LNCAP (cell line): Measurements from ENCODE around the gene TAS2R10.

Experiments
- TF ChIP-seq, protein P1 (sequence below): fragments of 450-650 bp; IDR thresholded peaks from 2 replicates; pipeline ENCODE4 v1.5.1; 2017; ENCODE audit warnings: mild to moderate bottlenecking

The TAS2R10 gene

DNA sequence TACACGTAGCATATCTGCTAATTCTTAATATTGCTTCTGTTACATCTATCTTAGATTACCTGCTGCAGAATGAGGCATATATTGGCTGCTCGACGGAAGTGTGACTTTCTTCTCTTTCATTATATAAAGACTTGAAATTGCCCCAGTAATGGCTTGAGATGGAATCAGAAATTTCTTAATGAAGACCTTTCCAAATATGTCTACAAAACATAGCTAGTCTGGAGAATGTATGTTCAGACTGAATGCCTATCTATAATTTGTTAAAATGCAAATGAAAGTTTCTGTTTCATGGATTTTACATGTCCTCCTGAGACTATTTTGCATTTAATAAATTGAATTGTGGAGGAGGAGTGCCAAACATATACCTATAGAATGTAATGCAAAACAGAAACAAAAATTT, at the start of gene TAS2R10:
Gene TAS2R10 (minus strand): TSS at position 101 of the 400 bp plus-strand sequence. CDS start 89 bp downstream, at position 12.
- TF ChIP-seq, protein P1, sequence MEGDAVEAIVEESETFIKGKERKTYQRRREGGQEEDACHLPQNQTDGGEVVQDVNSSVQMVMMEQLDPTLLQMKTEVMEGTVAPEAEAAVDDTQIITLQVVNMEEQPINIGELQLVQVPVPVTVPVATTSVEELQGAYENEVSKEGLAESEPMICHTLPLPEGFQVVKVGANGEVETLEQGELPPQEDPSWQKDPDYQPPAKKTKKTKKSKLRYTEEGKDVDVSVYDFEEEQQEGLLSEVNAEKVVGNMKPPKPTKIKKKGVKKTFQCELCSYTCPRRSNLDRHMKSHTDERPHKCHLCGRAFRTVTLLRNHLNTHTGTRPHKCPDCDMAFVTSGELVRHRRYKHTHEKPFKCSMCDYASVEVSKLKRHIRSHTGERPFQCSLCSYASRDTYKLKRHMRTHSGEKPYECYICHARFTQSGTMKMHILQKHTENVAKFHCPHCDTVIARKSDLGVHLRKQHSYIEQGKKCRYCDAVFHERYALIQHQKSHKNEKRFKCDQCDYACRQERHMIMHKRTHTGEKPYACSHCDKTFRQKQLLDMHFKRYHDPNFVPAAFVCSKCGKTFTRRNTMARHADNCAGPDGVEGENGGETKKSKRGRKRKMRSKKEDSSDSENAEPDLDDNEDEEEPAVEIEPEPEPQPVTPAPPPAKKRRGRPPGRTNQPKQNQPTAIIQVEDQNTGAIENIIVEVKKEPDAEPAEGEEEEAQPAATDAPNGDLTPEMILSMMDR: no peak

DNA sequence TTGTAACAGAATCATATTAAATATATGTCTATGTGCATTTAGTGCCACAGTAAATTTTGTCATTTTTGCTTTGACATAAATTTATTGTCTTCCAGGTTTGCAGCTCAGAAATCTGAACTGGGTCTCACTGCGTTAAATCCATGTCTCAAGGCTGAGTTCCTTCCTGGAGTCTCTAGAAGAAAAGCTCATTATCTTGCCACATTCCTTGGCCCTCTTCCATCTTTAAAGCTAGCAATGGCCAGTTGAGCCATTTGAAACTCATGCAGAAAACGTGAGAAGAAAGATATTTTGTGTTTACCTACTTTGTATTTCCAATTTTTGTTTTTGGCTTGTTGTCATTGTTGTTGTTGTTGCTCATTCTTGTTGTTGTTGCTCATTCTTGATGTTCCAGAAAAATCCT, 47.2 kb upstream of the TAS2R10 start:
- TF ChIP-seq, protein P1: no peak

DNA sequence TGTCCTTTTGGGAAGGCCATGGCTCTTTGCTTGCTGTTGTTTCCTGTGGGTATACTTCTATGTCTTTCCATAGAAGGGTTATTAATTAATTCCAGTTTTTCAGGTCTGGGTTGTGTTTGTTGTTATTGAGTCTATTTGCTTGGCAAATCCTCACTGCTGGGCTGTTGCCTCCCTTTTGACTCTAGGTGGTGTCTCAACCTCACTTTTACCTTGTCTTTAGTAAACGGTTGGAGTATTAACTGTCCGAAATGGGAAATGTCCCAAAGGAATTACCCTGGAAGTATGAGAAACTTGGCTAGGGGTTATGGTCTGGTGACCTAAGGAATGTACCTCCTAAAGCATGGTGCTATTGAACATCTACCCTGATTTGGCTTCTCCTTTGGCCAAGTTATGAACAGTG, 41.2 kb upstream of the TAS2R10 start:
- TF ChIP-seq, protein P1: peak; percentile 81

DNA sequence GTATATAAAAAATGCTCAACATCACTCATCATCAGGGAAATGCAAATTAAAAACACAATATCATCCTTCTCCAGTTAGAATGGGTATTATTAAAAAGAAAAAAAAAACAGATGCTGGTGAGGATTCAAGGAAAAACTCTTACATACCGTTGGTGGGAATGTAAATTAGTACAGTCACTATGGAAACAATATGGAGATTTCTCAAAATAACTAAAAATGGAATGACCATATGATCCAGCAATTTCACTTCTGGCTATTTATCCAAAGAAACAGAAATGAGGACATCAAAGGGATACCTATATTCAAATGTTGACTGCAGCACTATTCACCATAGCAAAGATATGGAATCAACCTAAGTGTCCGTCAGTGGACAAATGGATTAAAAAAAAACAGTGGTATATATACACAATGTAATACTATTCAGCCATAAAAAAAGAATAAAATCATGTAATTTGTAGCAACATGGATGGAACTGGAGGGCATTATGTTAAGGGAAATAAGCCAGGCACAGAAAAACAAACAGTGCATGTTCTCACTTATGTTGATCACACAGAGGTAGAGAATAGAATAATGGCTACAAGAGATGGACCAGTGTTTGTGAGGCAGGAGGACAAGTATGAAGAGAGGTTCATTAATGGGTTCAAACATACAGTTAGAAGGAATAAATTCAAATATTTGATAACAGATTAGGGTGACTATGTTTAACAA, 37.5 kb upstream of the TAS2R10 start:
- TF ChIP-seq, protein P1: no peak

DNA sequence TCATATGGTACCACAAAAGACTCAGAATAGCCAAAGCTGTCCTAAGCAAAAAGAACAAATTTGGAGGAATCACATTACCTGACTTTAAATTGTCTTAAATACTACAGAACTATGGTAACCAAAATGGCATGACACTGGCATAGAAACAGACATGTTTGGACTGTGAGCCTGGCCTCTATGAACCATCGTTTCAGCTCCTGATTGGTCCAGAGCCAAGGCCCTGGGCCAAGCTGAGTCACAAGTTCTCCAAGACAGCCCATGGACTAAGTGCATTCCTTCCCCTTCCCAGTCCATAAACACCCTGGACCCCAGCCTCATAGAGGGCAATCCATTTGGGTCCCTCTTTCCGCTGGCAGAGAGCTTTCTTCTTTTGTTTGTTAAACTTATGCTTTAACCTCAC, 35.2 kb upstream of the TAS2R10 start:
- TF ChIP-seq, protein P1: no peak

DNA sequence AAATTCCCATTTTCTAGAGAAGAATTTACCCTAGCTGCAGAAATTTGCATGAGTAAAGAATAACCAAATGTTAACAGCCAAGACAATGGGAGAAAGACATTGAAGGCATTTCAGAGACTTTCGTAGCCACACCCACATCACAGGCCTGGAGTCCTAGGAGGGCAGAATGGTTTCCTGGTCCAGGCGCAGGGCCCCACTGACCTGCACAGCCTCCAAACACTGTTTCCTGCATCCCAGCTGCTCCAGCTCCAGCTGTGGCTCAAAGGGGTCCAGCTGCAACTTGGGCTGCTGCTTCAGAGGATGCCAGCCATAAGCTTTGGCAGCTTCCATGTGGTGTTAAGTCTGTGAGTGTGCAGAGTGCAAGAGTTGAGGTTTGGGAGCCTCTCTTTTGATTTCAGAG, 29.6 kb upstream of the TAS2R10 start:
- TF ChIP-seq, protein P1: no peak

DNA sequence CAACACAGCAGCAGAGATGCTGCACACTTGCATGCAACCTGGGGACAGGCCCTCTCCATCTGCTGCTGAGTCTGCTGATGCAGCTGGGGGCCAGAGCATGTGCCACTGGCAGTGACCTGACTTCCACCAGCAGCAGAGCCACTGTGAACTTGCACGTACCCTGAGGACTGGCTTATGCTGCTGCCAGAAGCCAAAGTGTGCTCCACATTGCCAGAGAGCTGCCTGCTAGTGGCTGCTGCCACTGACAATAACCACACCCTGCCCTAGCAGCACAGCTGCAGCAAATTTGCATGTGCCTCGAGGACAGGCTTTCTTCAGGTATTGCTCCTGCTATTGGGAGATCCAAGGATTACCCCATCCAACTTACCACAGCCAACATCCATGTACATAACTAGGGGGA, 27.6 kb upstream of the TAS2R10 start:
- TF ChIP-seq, protein P1: no peak
